H1 (cell line): ENCODE results near the gene ITPKA.

Source experiments
- EP300 ChIP-seq, 2 experiments: IDR thresholded peaks; 1 replicate in 1 of 2; 2 replicates in 1 of 2; pipeline ENCODE4 v1.6.1; 2011 to 2012; ENCODE audit warnings: low read depth in 2 of 2, low read length in 2 of 2, mild to moderate bottlenecking in 2 of 2, borderline replicate concordance in 1 of 2, inconsistent platforms in 1 of 2, moderate library complexity in 1 of 2
- ZNF274 ChIP-seq: IDR thresholded peaks from 2 replicates; pipeline ENCODE4 v1.7.0; 2012; ENCODE audit warnings: low read length, borderline replicate concordance; ENCODE audit errors: extremely low read depth

GRCh38 chr15:41504751-41505492 is 11.2 kb downstream of the ITPKA start:
- TF ChIP-seq ZNF274 = no peak
- no peak for TF ChIP-seq EP300 (IDR thresholded peaks at IDR 0.05; ENCODE audit: borderline replicate concordance in 1 of 2, low read depth in 2 of 2, low read length in 2 of 2)
